CD4-positive, alpha-beta T cell treated with Interleukin-21 for 1 hour (primary cell): ENCODE measurements around the gene ITPRIP.
A peak's percentile ranks its signal among the peaks of the same experiment; 100 is the strongest.

ENCODE experiments used
- DNase-seq: peaks from one replicate; pipeline ENCODE4 v3.0.0-alpha.2; 2020

Gene ITPRIP

GRCh38 chr10:104324931-104325330 lies 13.3 kb downstream of the ITPRIP start:
- no peak for DNase-seq

- no peak for DNase-seq
These were observed 14.0 kb downstream of the ITPRIP start for GRCh38 chr10:104324221-104324686.

GRCh38 chr10:104323760-104324201 lies 14.5 kb downstream of the ITPRIP start:
- no peak for DNase-seq

GRCh38 chr10:104323085-104323484 lies 15.2 kb downstream of the ITPRIP start:
- DNase-seq, result no peak

GRCh38 chr10:104322416-104322782 lies 15.9 kb downstream of the ITPRIP start:
- DNase-seq, result peak; percentile 43

- DNase-seq, result no peak
These were observed 16.4 kb downstream of the ITPRIP start for GRCh38 chr10:104321725-104322415.

- DNase-seq, result no peak
These were observed 17.0 kb downstream of the ITPRIP start for GRCh38 chr10:104321226-104321625.

- DNase-seq, result no peak
These were observed 19.2 kb downstream of the ITPRIP start for GRCh38 chr10:104318810-104319741.

GRCh38 chr10:104318326-104318725 lies 19.9 kb downstream of the ITPRIP start:
- DNase-seq, result no peak

GRCh38 chr10:104317726-104318299 lies 20.5 kb downstream of the ITPRIP start:
- DNase-seq, result no peak

GRCh38 chr10:104317269-104317710 lies 21.0 kb downstream of the ITPRIP start:
- DNase-seq, result no peak

GRCh38 chr10:104316321-104317099 lies 21.8 kb downstream of the ITPRIP start:
- no peak for DNase-seq

GRCh38 chr10:104315486-104315921 lies 22.8 kb downstream of the ITPRIP start:
- DNase-seq, result no peak

GRCh38 chr10:104314591-104315485 lies 23.4 kb downstream of the ITPRIP start:
- DNase-seq, result no peak

GRCh38 chr10:104311184-104311720 lies 27.0 kb downstream of the ITPRIP start:
- no peak for DNase-seq

GRCh38 chr10:104309980-104310978 lies 28.0 kb downstream of the ITPRIP start:
- DNase-seq, result no peak

- DNase-seq, result peak; percentile 37
These were observed 29.8 kb downstream of the ITPRIP start for GRCh38 chr10:104308439-104308903.

- DNase-seq, result no peak
These were observed 30.5 kb downstream of the ITPRIP start for GRCh38 chr10:104307576-104308438.

GRCh38 chr10:104306897-104307296 lies 31.4 kb downstream of the ITPRIP start:
- no peak for DNase-seq
